Measurements from ENCODE around the gene ANKRD35.
"Not testable (repeated sequence)": the region's sequence is repeated elsewhere in the genome, so short reads cannot be mapped to it uniquely, and the experiment has no call there.

ANKRD35 gene

GRCh38 chr1:145885738-145886287, at the start of gene ANKRD35:
ANKRD35 (minus strand) TSS chr1:145885866; CDS start chr1:145885758, 108 bp downstream.
- peak; percentile 65 to 78 for DNase-seq (ENCODE audit: low read depth in 2 of 2)

- DNase-seq (ENCODE audit: low read depth in 2 of 2), result not testable (repeated sequence)
Observed at GRCh38 chr1:145932522-145933009, 46.9 kb upstream of the ANKRD35 start.

- DNase-seq (ENCODE audit: low read depth in 2 of 2), result no peak
Observed at GRCh38 chr1:145927916-145928643, 42.4 kb upstream of the ANKRD35 start.

GRCh38 chr1:145927063-145927886, 41.6 kb upstream of the ANKRD35 start, which contains the start of gene RBM8A:
RBM8A (minus strand) TSS chr1:145927484; CDS start chr1:145927426, 58 bp downstream.
- DNase-seq (ENCODE audit: low read depth in 2 of 2), result peak; percentile 83 to 85

- peak in 1 of 2 donors; percentile 12 for DNase-seq (ENCODE audit: low read depth in 2 of 2)
Observed at GRCh38 chr1:145926686-145927062, 41.0 kb upstream of the ANKRD35 start.

GRCh38 chr1:145922266-145922665, 36.6 kb upstream of the ANKRD35 start:
- no peak for DNase-seq (ENCODE audit: low read depth in 2 of 2)

GRCh38 chr1:145920297-145920696, 34.6 kb upstream of the ANKRD35 start:
- DNase-seq (ENCODE audit: low read depth in 2 of 2), result not testable (repeated sequence)

GRCh38 chr1:145918992-145919939, 33.6 kb upstream of the ANKRD35 start:
- no peak for DNase-seq (ENCODE audit: low read depth in 2 of 2)

- DNase-seq (ENCODE audit: low read depth in 2 of 2), result peak; percentile 83 to 86
Observed at GRCh38 chr1:145918144-145918991, 32.7 kb upstream of the ANKRD35 start, which contains the start of gene PEX11B. PEX11B (minus strand) TSS chr1:145918717; CDS start chr1:145918688, 29 bp downstream.

- no peak for DNase-seq (ENCODE audit: low read depth in 2 of 2)
Observed at GRCh38 chr1:145917595-145917994, 31.9 kb upstream of the ANKRD35 start.

- DNase-seq (ENCODE audit: low read depth in 2 of 2), result no peak
Observed at GRCh38 chr1:145916745-145917144, 31.1 kb upstream of the ANKRD35 start.

GRCh38 chr1:145912128-145912641, 26.5 kb upstream of the ANKRD35 start:
- no peak for DNase-seq (ENCODE audit: low read depth in 2 of 2)

GRCh38 chr1:145908653-145909052, 23.0 kb upstream of the ANKRD35 start:
- DNase-seq (ENCODE audit: low read depth in 2 of 2), result no peak

GRCh38 chr1:145906954-145907753, 21.5 kb upstream of the ANKRD35 start:
- no peak for DNase-seq (ENCODE audit: low read depth in 2 of 2)

GRCh38 chr1:145901312-145902021, 15.8 kb upstream of the ANKRD35 start:
- no peak for DNase-seq (ENCODE audit: low read depth in 2 of 2)

GRCh38 chr1:145898756-145899155, 13.1 kb upstream of the ANKRD35 start:
- no peak for DNase-seq (ENCODE audit: low read depth in 2 of 2)

GRCh38 chr1:145897969-145898368, 12.3 kb upstream of the ANKRD35 start:
- DNase-seq (ENCODE audit: low read depth in 2 of 2), result no peak

GRCh38 chr1:145895471-145895870, 9.8 kb upstream of the ANKRD35 start:
- DNase-seq (ENCODE audit: low read depth in 2 of 2), result no peak

All from stimulated activated CD8-positive, alpha-beta memory T cell treated with anti-CD3 and anti-CD28 coated beads, Interleukin-2, amount 100 ng/mL, for 1 hour (primary cell).